Measurements from ENCODE around the gene ANKRD44. TPM values are rescaled to one million over a fixed set of nuclear protein-coding genes. Genes with fewer than 3 reads are reported as not detected.

Gene ANKRD44
- total RNA-seq, 1 experiment from 2014 or later = 7.8 TPM

- H3K9me3 ChIP-seq (ENCODE audit: control insufficient read depth, insufficient read depth, low read depth, low read length) = no peaks in the 10 kb centered on the region
- TF ChIP-seq POLR2AphosphoS5 (IDR thresholded peaks at IDR 0.05; ENCODE audit: low read depth, low read length) = no peak
- no peak for TF ChIP-seq TCF7L2 (IDR thresholded peaks at IDR 0.05; ENCODE audit: low read depth, low read length)
- TF ChIP-seq SIN3A (IDR thresholded peaks at IDR 0.05; ENCODE audit: borderline replicate concordance, insufficient read depth, low read depth, low read length) = no peak
- TF ChIP-seq CTCF (IDR thresholded peaks at IDR 0.05) = no peak
- no peak for TF ChIP-seq REST (IDR thresholded peaks at IDR 0.05; ENCODE audit: insufficient read depth in 1 of 2, low read depth in 2 of 2, low read length in 1 of 2)
- ChIA-PET POLR2A (interaction anchor here (0.7 kb wide), 1 partner anchor 21 kb away, joined by 3 read pairs; no protein-coding TSS in a partner anchor), CTCF (no interaction called here)
- in situ Hi-C loops (cut with HindIII; ENCODE audit: low pct_unique_long_range_greater_than_20kb, low sequenced_read_pairs) (no loop called here), intact Hi-C loops (cut with micrococcal nuclease; ENCODE audit: unreplicated experiment) (no loop called here)
- no peak for ATAC-seq
- H3K27ac ChIP-seq (ENCODE audit: low read length) = no peak overlapping the region
- no peaks in the 10 kb centered on the region for H3K27me3 ChIP-seq (ENCODE audit: control insufficient read depth, insufficient read depth, low read length)
- no peak for DNase-seq (ENCODE audit: low read depth, low spot score)
- H3K4me3 ChIP-seq (ENCODE audit: low read depth in 2 of 2, low read length in 2 of 2) = no peak overlapping the region
- H3K4me1 ChIP-seq (ENCODE audit: control insufficient read depth, insufficient read depth, low read length) = peaks cover 8% of the 10 kb centered on the region; the same call in 1 of the 2 replicates
- H3K36me3 ChIP-seq (ENCODE audit: control insufficient read depth, insufficient read depth, low read length) = no peaks in the 10 kb centered on the region
- no TSS peak for BruUV-seq (replicated peaks)
Measured at GRCh38 chr2:197298609-197299008, 12.0 kb downstream of the ANKRD44 start.

- ChIA-PET POLR2A (no interaction called here), CTCF (no interaction called here)
- ATAC-seq (no peak), DNase-seq (ENCODE audit: low read depth, low spot score) (no peak)
- intact Hi-C loops (cut with micrococcal nuclease; ENCODE audit: unreplicated experiment) (no loop called here), in situ Hi-C loops (cut with HindIII; ENCODE audit: low pct_unique_long_range_greater_than_20kb, low sequenced_read_pairs) (no loop called here)
- Histone ChIP-seq H3K9me3 (ENCODE audit: control insufficient read depth, insufficient read depth, low read depth, low read length) (no peaks in the 10 kb centered on the region), H3K27ac (ENCODE audit: low read length) (no peak overlapping the region), H3K4me1 (ENCODE audit: control insufficient read depth, insufficient read depth, low read length) (peaks cover 13% of the 10 kb centered on the region; the same call in 1 of the 2 replicates), H3K36me3 (ENCODE audit: control insufficient read depth, insufficient read depth, low read length) (no peaks in the 10 kb centered on the region), H3K4me3 (ENCODE audit: low read depth in 2 of 2, low read length in 2 of 2) (no peak overlapping the region), H3K27me3 (ENCODE audit: control insufficient read depth, insufficient read depth, low read length) (no peaks in the 10 kb centered on the region)
- no TSS peak for BruUV-seq (replicated peaks)
- no peak for TF ChIP-seq SIN3A (IDR thresholded peaks at IDR 0.05; ENCODE audit: borderline replicate concordance, insufficient read depth, low read depth, low read length)
- no peak for TF ChIP-seq TCF7L2 (IDR thresholded peaks at IDR 0.05; ENCODE audit: low read depth, low read length)
- no peak for TF ChIP-seq REST (IDR thresholded peaks at IDR 0.05; ENCODE audit: insufficient read depth in 1 of 2, low read depth in 2 of 2, low read length in 1 of 2)
Measured at GRCh38 chr2:197297772-197298318, 12.7 kb downstream of the ANKRD44 start.
